DOHH2 (cell line): ENCODE results near the gene PROB1.
"Not testable (repeated sequence)": the region's sequence is repeated elsewhere in the genome, so short reads cannot be mapped to it uniquely, and the experiment has no call there.

ENCODE experiments used
- H3F3A ChIP-seq: fragments of 200-600 bp; sonication (generic), shearing (Covaris generic); 2 replicates; pipeline ENCODE4 v1.6.0; 2016; ENCODE audit warnings: antibody characterized with exemption, mild to moderate bottlenecking; ENCODE audit not compliant: control insufficient read depth, insufficient read depth
- H3K27ac ChIP-seq: fragments of 200-600 bp; sonication (generic); 2 replicates; pipeline ENCODE4 v1.5.1; 2014; ENCODE audit warnings: low read depth, mild to moderate bottlenecking, low read length, moderate library complexity
- H3K27me3 ChIP-seq: fragments of 200-600 bp; sonication (generic); 2 replicates; pipeline ENCODE4 v1.6.1; 2014; ENCODE audit warnings: mild to moderate bottlenecking, low read length, mixed read lengths; ENCODE audit not compliant: control insufficient read depth
- H3K36me3 ChIP-seq: fragments of 200-600 bp; sonication (generic); 2 replicates; pipeline ENCODE4 v1.6.1; 2014; ENCODE audit warnings: mild to moderate bottlenecking, low read length, moderate library complexity, mixed read lengths; ENCODE audit not compliant: control insufficient read depth
- H3K4me1 ChIP-seq: fragments of 200-600 bp; sonication (generic); 2 replicates; pipeline ENCODE4 v1.6.1; 2014; ENCODE audit warnings: mild to moderate bottlenecking, low read length, mixed read lengths; ENCODE audit not compliant: control insufficient read depth
- H3K4me2 ChIP-seq: fragments of 200-600 bp; sonication (generic); 2 replicates; pipeline ENCODE4 v1.6.0; 2014; ENCODE audit warnings: mild to moderate bottlenecking, low read length, moderate library complexity
- H3K4me3 ChIP-seq: fragments of 200-600 bp; sonication (generic); 2 replicates; pipeline ENCODE4 v1.5.1; 2014; ENCODE audit warnings: mild to moderate bottlenecking, low read length, mixed read lengths
- H3K79me2 ChIP-seq: fragments of 200-600 bp; sonication (generic); 2 replicates; pipeline ENCODE4 v1.6.1; 2014; ENCODE audit warnings: mild to moderate bottlenecking, low read length, mixed read lengths; ENCODE audit not compliant: control insufficient read depth
- H3K9me2 ChIP-seq: fragments of 200-600 bp; sonication (generic); replicated peaks from 2 replicates; pipeline ENCODE4 v1.6.1; 2014; ENCODE audit warnings: mild to moderate bottlenecking, low read length, mixed read lengths; ENCODE audit not compliant: control insufficient read depth
- H3K9me3 ChIP-seq: fragments of 200-600 bp; sonication (generic); 2 replicates; pipeline ENCODE4 v1.6.1; 2014; ENCODE audit warnings: antibody characterized with exemption, low read length, mixed read lengths; ENCODE audit not compliant: control insufficient read depth, insufficient read depth
- H4K20me1 ChIP-seq: fragments of 200-600 bp; sonication (generic); 2 replicates; pipeline ENCODE4 v1.6.0; 2014; ENCODE audit warnings: low read depth, mild to moderate bottlenecking, antibody characterized with exemption, low read length, moderate library complexity; ENCODE audit not compliant: control insufficient read depth, insufficient read depth
- CTCF ChIP-seq: fragments of 200-600 bp; sonication (generic); IDR thresholded peaks from one replicate; pipeline ENCODE4 v1.5.1; 2014; ENCODE audit warnings: antibody characterized with exemption, mild to moderate bottlenecking, low read depth, low read length; ENCODE audit not compliant: poor library complexity, severe bottlenecking
- EZH2phosphoT487 ChIP-seq: fragments of 200-600 bp; sonication (generic); IDR thresholded peaks from 2 replicates; pipeline ENCODE4 v1.6.1; 2017; ENCODE audit warnings: borderline replicate concordance, mild to moderate bottlenecking, antibody characterized with exemption, low read length, moderate library complexity, mixed read lengths

PROB1 gene

GRCh38 chr5:139354186-139354585, 40.7 kb downstream of the PROB1 start:
- H3K4me3 ChIP-seq, result no peak overlapping the region
- H3K9me2 ChIP-seq, result no peaks in the 10 kb centered on the region
- peaks cover 14% of the 10 kb centered on the region; the same call in 1 of the 2 replicates for H4K20me1 ChIP-seq
- peaks cover 47% of the 10 kb centered on the region for H3K36me3 ChIP-seq
- no peak overlapping the region for H3K4me2 ChIP-seq
- H3K4me1 ChIP-seq, result no peaks in the 10 kb centered on the region
- H3K27ac ChIP-seq, result no peak overlapping the region
- TF ChIP-seq CTCF (no peak), EZH2phosphoT487 (no peak)
- H3K9me3 ChIP-seq, result no peaks in the 10 kb centered on the region
- no peaks in the 10 kb centered on the region for H3F3A ChIP-seq
- H3K79me2 ChIP-seq, result peaks cover 100% of the 10 kb centered on the region
- H3K27me3 ChIP-seq, result no peaks in the 10 kb centered on the region

- not testable (repeated sequence) for H3K9me2 ChIP-seq, H3K4me2 ChIP-seq, H3K27ac ChIP-seq, H3K4me3 ChIP-seq, H3F3A ChIP-seq, H3K27me3 ChIP-seq, H3K9me3 ChIP-seq
- Histone ChIP-seq H3K79me2 (peaks cover 100% of the 10 kb centered on the region), H3K4me1 (peaks cover 25% of the 10 kb centered on the region), H4K20me1 (peaks cover 16% of the 10 kb centered on the region), H3K36me3 (peaks cover 50% of the 10 kb centered on the region)
Measured at GRCh38 chr5:139347863-139348262, 47.0 kb downstream of the PROB1 start.

GRCh38 chr5:139345442-139345841, 49.5 kb downstream of the PROB1 start:
- Histone ChIP-seq H3K36me3 (peaks cover 48% of the 10 kb centered on the region), H3K4me1 (peaks cover 35% of the 10 kb centered on the region), H4K20me1 (peaks cover 21% of the 10 kb centered on the region), H3K79me2 (peaks cover 88% of the 10 kb centered on the region)
- not testable (repeated sequence) for H3K9me3 ChIP-seq, H3F3A ChIP-seq, H3K9me2 ChIP-seq, H3K4me2 ChIP-seq, H3K27me3 ChIP-seq, H3K4me3 ChIP-seq, H3K27ac ChIP-seq

GRCh38 chr5:139344177-139344576, 50.7 kb downstream of the PROB1 start:
- Histone ChIP-seq H3K9me2 (no peaks in the 10 kb centered on the region), H3K36me3 (peaks cover 46% of the 10 kb centered on the region), H3K9me3 (no peaks in the 10 kb centered on the region), H3K4me2 (peak overlapping the region; percentile 89), H3F3A (peaks cover 7% of the 10 kb centered on the region), H3K27me3 (no peaks in the 10 kb centered on the region), H3K4me3 (peak overlapping the region; percentile 92), H4K20me1 (peaks cover 19% of the 10 kb centered on the region), H3K27ac (no peak overlapping the region), H3K4me1 (peaks cover 41% of the 10 kb centered on the region), H3K79me2 (peaks cover 75% of the 10 kb centered on the region)
- TF ChIP-seq EZH2phosphoT487 (no peak), CTCF (no peak)
